GM21526 (cell line): ENCODE results near the gene LRP1.

ENCODE experiments used
- ATAC-seq: cut with Tn5 transposase; IDR thresholded peaks from one replicate; pipeline ENCODE4 v1.9.1; 2021; ENCODE audit warnings: moderate library complexity; ENCODE audit not compliant: unreplicated experiment, low FRiP score

Gene LRP1

DNA sequence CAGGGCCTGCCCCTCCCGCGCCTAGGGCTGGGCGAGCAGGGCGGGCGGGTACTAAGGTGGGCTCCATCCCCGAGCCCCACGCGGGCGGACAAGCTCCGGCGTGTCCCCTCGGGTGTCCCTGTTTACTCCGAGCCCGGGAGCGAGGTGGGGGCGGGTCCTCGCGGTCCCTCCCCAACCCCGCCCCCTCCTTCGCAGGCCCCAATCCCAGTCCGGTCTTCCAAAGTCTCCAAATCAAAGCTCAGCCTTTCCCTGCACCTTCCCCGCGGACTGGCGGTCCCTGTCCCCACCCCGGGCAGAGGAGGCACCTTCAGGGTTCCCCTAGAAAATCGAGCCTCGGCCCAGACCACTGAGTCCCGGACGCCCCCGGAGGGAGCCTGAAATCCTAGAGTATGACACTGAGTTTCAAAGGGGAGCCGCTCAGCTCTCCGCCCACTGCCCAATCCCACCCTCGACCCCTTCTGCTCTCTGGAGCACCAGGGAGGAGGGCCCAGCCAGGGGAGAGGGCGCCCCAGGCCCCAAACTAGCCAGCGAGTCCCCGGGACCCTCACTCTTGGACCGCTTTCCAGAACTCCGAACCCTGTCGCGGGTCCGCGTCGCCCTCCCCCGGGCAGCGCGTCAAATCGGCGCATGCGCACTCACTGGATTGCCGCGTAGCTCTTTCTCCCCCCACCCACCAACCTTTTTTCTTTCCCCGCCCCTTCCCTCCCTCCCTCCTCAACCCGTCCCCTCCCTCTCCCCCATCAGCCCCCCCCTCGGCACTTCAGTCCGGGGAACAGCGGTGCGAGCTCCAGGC lies at the start of gene LRP1:
Gene LRP1, plus strand, starts transcription at position 758 of the 793 bp plus-strand sequence. CDS start 482 bp downstream, outside the sequence.
- ATAC-seq: no peak

DNA sequence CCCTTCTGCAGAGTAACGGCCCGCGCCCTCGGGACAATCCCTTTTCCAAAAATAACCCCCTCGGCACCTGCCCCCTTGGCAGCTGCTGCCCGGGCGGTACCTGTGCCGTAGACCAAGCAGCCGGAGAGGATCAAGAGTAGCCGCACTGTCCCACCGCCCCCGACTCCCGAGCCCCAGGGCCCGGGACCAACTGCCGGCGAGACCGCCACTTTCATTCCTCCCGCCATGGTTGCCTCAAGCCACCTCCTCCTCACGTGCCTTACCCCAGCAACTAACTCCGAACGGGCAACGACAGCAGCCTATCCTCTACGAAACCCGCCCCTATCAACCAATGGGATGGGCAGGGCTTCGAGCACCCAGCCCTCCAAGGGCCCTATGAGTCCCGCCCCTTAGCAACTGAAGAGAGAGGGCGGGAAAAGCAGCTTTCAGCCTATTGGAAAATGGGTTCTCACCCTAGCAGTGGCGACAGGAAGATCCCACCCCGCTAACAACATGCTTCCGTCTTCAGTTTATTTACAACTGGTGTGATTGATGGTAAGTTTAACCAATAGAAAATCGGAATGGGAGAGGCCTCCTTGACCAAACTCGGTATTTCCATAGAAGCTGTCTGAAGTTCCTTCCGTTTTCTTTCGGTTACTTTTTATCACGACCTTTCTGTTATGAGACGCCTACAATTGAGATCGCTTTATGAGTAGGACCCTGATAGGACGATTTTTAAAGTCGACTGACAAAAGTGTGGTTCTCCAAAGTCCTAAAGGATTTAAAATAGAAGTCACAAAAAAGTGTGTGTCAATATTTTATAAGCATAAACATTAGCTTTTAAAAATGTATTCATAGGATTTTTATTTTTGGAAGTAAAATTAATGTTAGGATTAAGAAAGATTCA lies 49.5 kb upstream of the LRP1 start, which contains the start of gene NEMP1:
Gene NEMP1, minus strand, starts transcription at position 273 of the 886 bp plus-strand sequence. Its CDS starts 46 bp downstream, at position 227.
- ATAC-seq: peak; percentile 92

DNA sequence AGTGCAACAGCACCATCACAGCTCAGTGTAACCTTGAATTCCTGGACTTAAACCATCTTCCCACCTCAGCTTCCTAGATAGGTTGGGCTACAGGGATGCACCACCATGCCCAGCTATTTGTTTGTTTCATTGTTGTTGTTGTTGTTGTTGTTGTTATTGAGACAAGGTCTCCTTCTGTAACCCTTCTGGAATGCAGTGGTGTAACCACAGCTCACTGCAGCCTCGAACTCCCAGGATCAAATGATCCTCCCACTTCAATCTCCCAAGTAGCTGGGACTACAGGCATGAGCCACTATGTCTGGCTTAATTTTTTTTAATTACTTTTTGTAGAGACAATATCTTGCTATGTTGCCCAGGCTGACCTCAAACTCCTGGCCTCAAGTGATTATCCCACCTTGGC lies 48.5 kb upstream of the LRP1 start:
- no peak for ATAC-seq

DNA sequence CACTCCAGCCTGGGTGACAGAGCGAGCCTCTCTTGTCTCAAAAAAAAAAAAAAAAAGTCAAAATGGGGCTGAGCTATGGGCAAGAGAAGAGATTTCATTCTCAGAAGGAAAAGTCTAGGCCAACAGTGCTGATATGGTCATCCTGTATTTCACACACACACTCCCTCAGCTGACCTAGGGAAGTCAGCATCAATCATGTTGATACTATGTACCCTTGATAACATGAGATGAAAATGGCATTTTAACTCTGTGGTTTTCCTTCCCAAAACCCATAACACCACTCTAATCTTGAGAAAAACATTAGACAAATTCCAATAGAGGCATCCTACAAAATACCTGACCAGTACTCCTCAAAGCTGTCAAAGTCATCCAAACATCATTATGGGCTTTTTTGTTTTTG lies 47.4 kb upstream of the LRP1 start:
- no peak for ATAC-seq

DNA sequence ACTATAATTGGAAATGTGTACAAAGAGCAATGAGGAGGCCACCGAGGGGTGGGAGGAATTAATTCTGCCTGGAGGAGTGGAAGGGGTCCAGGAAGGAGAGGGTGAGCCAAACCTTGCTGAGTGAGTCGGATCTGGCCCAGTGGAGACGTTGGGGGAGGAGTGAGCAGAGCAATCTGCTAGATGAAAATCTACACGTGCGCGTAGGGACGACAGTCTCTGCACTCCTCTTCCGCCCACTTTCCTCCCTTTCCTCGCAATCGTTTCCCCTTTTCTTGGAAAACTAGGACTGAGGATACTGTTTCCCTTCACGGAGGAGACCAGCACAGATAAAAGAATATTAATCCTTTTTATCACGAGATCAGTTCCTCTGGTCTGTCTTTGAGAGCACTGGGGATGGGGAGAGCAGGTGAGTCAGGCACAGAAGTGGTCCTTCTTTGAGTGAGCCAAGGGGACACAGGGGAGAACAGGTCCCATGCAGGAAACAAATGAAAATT lies 42.2 kb upstream of the LRP1 start:
- no peak for ATAC-seq

DNA sequence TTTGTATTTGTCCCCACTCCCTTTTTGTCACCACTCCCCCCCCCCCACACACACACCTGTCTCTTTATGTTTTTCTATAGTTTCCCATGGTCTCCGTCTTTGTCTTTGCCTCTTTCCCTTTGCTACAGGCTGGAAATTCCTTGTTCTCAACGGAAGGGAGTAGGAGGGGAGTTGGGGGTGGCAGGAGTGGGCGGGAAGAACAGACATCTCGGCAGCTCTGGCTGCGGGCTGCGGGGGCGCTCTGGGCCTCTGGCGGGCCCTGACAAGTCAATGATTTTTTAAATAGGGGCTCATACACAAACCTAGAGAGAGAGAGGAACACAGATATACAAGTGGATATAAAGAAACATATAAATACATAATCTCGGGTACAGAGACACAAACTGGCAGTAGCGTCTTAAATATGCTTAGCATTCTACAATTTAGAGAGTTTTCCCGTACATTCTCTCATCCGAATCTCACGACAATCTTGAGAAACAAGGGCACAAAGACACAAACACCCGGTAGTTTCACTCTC lies 41.7 kb upstream of the LRP1 start:
- ATAC-seq: no peak

DNA sequence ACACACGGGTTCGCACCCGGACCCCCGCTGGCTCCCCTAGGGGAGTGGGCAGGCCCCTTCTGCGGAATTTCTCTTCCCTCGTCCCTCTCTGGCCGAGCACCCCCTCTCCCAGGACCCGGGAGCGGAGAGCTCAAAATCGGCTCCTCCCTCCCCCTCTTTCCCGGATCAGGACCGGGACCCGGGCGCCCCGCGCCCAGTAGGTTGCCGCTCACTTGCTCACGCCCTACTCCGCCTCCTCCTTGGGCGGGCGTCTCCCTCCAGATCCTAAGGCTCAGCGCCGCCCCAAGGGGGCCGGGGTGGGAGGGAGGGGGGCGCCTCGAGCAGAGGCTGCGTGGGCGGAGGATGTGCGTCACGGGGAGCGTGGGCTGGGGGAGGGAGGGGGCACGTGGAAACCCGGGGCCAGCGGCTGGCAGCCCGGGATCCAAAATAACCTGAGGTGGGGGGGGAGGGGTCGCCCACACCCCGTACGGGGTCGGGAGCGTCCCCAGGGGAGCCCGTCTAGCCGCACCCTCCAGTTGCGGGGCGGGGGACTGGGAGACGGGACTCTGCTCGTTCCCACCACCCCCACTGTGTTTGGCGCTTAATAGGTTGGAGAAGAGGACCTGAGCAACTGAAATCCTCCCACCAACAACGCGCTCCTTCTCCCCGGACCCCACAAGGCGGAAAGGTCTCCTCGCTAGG lies 41.1 kb upstream of the LRP1 start:
- ATAC-seq: peak; percentile 22

DNA sequence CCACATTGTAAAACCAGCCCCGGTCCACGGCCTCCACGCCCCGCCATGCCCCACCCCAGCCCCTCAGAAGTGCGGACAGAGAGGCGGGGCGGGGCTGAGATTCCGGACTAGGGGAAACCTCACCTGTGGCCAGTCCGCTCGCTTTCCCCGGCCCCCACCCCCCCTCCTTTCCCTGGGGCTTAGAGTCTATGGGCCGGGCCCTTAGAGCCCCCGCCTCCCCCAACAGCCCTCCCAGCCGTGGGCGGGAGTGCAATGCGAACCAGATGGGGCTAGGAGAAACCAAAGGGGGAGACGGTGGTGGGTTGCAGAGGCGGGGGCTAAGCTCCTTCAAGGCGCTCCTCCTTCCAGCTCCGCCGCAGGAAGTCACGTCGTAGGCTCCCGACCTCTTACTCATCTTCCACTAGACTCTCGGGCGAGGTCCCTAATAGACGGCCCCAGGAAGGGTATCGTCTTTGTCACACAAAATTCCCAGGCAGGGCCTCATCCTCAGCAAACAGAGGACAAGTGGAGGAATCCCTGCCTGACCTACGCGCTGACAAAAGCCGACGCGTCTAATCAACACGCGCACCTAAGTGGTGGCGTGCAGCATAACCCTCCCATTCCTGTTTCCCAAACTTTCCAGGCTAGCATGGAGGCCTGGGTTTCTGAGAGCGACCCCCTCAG lies 40.5 kb upstream of the LRP1 start:
- peak; percentile 15 for ATAC-seq

DNA sequence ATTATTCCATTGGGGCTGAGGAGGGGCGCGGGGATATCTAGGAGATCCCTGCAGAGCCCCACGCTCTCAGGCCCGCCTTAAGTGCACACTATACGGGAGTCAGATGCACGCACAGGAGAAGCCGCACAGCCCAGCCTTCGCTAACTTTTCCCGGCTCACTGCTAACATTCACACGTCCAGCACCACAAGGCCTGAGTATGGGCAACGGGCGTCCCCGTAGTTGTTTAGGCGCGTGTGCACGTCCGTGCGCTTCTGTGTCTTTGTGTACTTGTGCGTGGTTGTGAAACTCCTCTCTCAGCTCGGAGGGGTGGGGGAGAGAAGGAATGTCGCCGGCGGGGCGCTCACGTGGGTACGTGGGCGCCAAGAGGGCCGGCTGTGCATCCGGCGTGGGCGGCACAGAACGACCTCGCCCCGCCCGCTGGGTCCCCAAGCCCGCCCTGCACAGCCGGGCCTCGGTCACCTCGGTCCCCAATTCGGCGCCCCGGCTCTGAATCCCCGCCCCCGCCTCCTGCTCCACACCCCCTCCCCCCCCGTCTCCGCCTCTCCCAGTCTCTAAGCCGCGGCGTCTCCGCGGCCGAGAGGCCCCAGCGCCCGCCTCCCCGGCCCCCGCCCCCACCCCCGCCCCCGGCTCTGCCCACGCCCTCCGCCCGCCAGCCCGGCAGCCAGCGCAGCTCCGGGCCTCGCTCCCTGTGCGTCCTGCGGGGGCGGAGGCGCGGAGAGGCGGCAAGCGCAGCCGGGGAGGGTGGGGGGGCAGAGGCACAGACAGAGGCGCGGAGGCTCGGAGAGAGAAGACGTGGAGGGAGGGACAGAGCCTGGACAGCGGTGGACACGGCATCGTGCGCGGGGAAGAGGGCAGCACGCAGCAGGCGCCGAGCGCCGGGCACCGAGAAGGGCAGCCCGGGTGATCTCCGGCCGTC lies 39.7 kb upstream of the LRP1 start, which contains the start of gene NAB2:
Gene NAB2, plus strand, starts transcription at position 761 of the 917 bp plus-strand sequence. CDS start 158 bp downstream, outside the sequence.
- peak; percentile 49 for ATAC-seq

DNA sequence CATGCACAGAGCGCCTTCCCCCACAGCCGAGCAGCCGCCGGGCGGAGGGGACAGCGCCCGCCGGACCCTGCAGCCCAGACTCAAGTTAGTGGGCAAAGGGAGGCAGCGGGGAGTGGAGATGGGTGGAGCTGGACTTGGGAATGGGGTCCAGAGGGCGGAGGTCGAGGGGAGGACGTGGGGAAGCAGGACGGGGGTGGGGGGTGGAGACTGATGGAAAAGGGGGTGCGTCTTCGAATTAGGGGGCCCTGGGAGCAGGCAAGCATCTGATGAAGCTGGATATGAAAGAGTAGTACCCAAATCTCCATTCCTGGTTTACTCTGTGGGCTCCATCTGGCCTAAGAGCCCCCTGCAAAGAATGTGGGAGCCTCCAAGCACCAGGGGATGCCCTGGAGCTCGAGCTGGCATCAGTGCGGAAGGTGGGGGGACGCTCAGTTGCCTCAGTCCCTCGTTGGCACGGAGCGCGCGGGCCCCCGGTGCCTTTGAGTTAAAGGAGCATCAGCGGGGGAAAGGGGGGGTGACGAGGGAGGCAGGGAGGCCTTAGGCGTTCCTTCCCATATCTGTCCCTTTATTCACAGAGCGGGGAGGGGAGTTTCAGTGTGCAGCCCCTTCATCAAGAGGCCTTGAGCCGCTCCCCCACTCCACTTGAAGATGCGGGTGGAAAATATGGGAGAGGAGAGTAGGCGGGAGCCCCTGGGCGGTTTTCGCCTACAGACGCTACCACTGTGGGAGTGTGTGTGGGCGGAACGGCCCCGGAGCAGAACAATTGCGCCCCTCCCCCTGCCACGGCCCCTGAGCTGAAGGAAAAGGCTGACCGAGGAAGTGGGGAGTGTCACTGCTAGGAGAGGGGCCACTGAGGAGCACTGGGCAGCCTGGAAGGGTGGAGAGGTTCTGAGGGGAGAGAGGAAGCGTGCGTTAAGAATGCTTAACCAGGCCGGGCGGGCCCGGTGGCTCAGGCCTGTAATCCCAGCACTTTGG lies 38.7 kb upstream of the LRP1 start:
- no peak for ATAC-seq

DNA sequence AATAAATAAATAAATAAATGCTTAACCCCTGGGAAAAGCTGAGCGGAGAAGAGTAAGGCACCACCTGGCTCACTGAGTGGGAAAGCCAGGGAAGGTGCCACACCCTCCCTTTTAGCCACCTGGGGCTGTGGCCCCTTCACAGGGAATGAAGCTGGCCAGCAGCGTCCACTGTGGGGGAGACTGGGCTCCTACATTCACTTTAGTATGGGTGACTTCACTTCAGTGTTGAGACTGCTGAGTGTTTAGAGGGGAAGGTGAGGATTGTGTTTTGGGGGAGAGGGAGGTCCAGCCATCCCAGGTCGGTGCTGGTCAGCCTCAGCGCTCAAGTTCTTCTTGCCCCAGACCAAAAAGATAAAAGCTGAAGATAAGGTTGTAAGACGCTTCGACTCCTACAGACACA lies 37.8 kb upstream of the LRP1 start:
- no peak for ATAC-seq

DNA sequence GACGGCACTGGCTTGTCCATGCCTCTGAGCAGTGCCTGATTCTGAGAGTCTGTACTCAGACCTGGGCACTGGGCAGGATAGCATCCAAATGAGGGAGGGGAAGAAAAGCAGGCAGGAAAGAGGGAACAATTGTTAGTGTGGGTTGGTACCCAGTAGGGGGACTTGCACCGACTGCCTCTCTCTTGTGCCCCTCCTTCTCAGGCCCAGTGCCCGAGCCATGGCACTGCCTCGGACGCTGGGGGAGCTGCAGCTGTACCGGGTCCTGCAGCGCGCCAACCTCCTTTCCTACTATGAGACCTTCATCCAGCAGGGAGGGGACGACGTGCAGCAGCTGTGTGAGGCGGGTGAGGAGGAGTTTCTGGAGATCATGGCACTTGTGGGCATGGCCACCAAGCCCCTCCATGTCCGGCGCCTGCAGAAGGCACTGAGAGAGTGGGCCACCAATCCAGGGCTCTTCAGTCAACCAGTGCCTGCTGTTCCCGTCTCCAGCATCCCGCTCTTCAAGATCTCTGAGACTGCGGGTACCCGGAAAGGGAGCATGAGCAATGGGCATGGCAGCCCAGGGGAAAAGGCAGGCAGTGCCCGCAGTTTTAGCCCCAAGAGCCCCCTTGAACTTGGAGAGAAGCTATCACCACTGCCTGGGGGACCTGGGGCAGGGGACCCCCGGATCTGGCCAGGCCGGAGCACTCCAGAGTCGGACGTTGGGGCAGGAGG lies 37.2 kb upstream of the LRP1 start:
- ATAC-seq: no peak

DNA sequence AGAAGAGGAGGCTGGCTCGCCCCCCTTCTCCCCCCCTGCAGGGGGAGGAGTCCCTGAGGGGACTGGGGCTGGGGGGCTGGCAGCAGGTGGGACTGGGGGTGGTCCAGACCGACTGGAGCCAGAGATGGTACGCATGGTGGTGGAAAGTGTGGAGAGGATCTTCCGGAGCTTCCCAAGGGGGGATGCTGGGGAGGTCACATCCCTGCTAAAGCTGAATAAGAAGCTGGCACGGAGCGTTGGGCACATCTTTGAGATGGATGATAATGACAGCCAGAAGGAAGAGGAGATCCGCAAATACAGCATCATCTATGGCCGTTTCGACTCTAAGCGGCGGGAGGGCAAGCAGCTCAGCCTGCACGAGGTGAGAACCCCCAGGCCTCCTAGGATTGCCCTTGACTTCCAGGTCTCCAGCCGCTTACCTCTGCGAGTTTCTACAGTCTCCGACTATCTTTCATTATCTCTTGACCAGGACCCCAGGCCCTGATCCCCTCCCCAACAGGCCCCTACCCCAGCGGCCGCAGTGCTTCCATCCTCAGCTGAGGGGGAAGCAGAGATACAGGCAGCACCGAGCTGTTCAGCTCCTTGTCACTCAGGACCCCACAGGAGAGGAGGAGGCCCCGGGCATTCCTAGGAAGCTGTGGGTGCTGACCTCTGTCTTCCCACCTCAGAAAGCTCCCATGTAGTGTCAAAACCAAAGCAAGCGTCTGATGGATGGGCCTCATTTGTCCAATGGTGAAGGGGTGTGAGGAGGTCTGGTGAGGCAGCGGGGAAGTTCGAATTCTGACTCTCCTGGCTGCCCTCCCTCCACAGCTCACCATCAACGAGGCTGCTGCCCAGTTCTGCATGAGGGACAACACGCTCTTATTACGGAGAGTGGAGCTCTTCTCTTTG lies 36.4 kb upstream of the LRP1 start:
- ATAC-seq: no peak

DNA sequence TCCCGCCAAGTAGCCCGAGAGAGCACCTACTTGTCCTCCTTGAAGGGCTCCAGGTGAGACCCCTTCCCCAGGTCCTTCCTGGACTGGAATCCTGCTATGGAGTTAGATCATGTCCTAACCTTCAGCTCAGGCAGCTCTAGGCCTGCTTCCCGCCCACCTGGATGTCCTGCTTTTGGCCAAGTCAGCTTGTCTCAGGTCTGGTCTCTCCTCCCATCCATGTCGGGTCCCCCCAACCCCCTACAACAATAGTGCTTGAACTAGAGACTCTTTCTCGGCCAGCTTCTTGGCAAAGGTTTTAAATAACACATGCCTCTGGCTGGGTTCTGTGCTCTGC lies 35.8 kb upstream of the LRP1 start:
- ATAC-seq: no peak

DNA sequence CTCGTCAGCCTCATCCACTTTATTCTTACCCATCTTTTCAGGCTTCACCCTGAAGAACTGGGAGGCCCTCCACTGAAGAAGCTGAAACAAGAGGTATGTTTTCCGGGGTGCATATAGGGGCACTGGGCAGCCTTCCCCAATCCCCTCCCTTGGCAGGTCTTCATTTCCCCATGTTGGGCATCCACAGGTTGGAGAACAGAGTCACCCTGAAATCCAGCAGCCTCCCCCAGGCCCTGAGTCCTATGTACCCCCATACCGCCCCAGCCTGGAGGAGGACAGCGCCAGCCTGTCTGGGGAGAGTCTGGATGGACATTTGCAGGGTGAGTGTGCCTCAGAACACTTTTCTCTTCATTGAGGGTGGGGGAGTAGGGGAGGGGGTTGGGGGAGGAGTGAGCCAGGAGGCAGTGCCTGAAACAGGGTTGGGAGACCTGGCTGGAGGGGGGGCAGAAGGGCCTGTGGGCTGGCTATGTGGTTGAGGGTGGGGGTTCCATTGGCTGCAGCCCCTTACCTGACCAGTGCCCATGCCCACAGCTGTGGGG lies 35.3 kb upstream of the LRP1 start:
- no peak for ATAC-seq
